ENCODE data around the gene CNGA3.
"Not testable (repeated sequence)": the region's sequence is repeated elsewhere in the genome, so short reads cannot be mapped to it uniquely, and the experiment has no call there.

The CNGA3 gene

GRCh38 chr2:98310010-98310409 lies 36.2 kb upstream of the CNGA3 start:
- H3K4me3 ChIP-seq (ENCODE audit: low read depth in 1 of 2, low read length in 2 of 2) = no peak overlapping the region
- H3K36me3 ChIP-seq (ENCODE audit: insufficient read depth, low read length) = no peaks in the 10 kb centered on the region
- H3K4me1 ChIP-seq (ENCODE audit: insufficient read depth, low read length) = no peaks in the 10 kb centered on the region
- no peaks in the 10 kb centered on the region for H3K27me3 ChIP-seq (ENCODE audit: control insufficient read depth in 1 of 2, insufficient read depth in 2 of 2, low read length in 2 of 2)
- H3K9ac ChIP-seq (ENCODE audit: low read length) = no peak overlapping the region
- no peak overlapping the region for H3K27ac ChIP-seq (ENCODE audit: low read depth, low read length)
- no peaks in the 10 kb centered on the region for H3K9me3 ChIP-seq (ENCODE audit: low read length)

- Histone ChIP-seq H3K9ac (ENCODE audit: low read length) (no peak overlapping the region), H3K9me3 (ENCODE audit: low read length) (no peaks in the 10 kb centered on the region)
These were observed 35.2 kb upstream of the CNGA3 start for GRCh38 chr2:98311090-98311489.

DNA sequence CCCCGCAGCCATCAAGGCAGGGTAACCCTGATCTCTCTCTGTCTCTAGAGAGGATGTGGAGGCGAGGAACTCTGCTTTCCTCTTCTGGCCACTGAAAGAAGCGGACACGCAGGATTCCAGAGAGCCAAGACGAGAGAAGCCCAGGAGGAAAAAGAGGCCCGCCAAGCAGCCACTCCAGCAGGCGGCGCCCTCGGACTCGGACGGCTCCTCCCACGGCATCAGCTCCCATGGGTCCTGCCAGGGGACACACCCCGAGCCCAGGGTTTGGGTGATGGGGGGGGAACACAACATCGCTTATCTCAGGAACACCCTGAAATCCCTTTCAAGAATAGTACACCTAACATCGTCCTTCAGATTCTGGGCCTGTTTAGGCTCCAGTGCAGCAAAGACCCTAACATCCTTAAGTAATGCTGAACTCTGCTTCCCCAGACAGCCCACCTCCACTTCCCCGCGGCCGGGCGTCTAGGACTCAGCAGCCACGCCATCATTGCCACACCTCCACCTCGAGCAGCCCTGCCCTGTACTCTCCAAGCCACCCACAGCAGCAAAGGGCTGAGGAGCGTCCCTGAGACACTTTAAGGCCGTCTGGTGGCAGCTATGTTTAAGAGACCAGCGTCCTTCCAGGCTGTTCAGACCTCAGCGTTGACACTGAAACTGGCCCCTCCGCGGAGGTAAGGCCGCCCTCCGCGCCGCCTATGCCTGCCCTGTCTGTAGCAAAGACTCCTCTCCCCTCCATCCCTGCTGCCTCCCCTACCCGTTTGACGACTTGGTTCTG lies 34.3 kb upstream of the CNGA3 start:
- Histone ChIP-seq H3K27ac (ENCODE audit: low read depth, low read length) (no peak overlapping the region), H3K27me3 (ENCODE audit: control insufficient read depth in 1 of 2, insufficient read depth in 2 of 2, low read length in 2 of 2) (no peaks in the 10 kb centered on the region), H3K4me1 (ENCODE audit: insufficient read depth, low read length) (no peaks in the 10 kb centered on the region), H3K36me3 (ENCODE audit: insufficient read depth, low read length) (no peaks in the 10 kb centered on the region), H3K9ac (ENCODE audit: low read length) (no peak overlapping the region), H3K9me3 (ENCODE audit: low read length) (no peaks in the 10 kb centered on the region), H3K4me3 (ENCODE audit: low read depth in 1 of 2, low read length in 2 of 2) (no peak overlapping the region)

More at GRCh38 chr2:98311090-98311489, 35.2 kb upstream of the CNGA3 start:
- Histone ChIP-seq H3K4me3 (ENCODE audit: low read depth in 1 of 2, low read length in 2 of 2) (no peak overlapping the region), H3K4me1 (ENCODE audit: insufficient read depth, low read length) (no peaks in the 10 kb centered on the region), H3K36me3 (ENCODE audit: insufficient read depth, low read length) (no peaks in the 10 kb centered on the region), H3K27ac (ENCODE audit: low read depth, low read length) (no peak overlapping the region), H3K27me3 (ENCODE audit: control insufficient read depth in 1 of 2, insufficient read depth in 2 of 2, low read length in 2 of 2) (no peaks in the 10 kb centered on the region)

- no peak overlapping the region for H3K4me3 ChIP-seq (ENCODE audit: low read depth in 1 of 2, low read length in 2 of 2)
- no peak overlapping the region for H3K27ac ChIP-seq (ENCODE audit: low read depth, low read length)
- H3K27me3 ChIP-seq (ENCODE audit: control insufficient read depth in 1 of 2, insufficient read depth in 2 of 2, low read length in 2 of 2) = no peaks in the 10 kb centered on the region
- H3K36me3 ChIP-seq (ENCODE audit: insufficient read depth, low read length) = no peaks in the 10 kb centered on the region
- H3K9me3 ChIP-seq (ENCODE audit: low read length) = no peaks in the 10 kb centered on the region
- no peaks in the 10 kb centered on the region for H3K4me1 ChIP-seq (ENCODE audit: insufficient read depth, low read length)
- H3K9ac ChIP-seq (ENCODE audit: low read length) = no peak overlapping the region
These were observed 32.6 kb upstream of the CNGA3 start for GRCh38 chr2:98313492-98314250.

- Histone ChIP-seq H3K27ac (ENCODE audit: low read depth, low read length) (no peak overlapping the region), H3K9me3 (ENCODE audit: low read length) (no peaks in the 10 kb centered on the region), H3K4me3 (ENCODE audit: low read depth in 1 of 2, low read length in 2 of 2) (no peak overlapping the region), H3K27me3 (ENCODE audit: control insufficient read depth in 1 of 2, insufficient read depth in 2 of 2, low read length in 2 of 2) (no peaks in the 10 kb centered on the region), H3K4me1 (ENCODE audit: insufficient read depth, low read length) (no peaks in the 10 kb centered on the region), H3K36me3 (ENCODE audit: insufficient read depth, low read length) (no peaks in the 10 kb centered on the region), H3K9ac (ENCODE audit: low read length) (no peak overlapping the region)
These were observed 32.0 kb upstream of the CNGA3 start for GRCh38 chr2:98314251-98314650.

GRCh38 chr2:98315957-98316356 lies 30.3 kb upstream of the CNGA3 start:
- Histone ChIP-seq H3K9me3 (ENCODE audit: low read length) (no peaks in the 10 kb centered on the region), H3K36me3 (ENCODE audit: insufficient read depth, low read length) (no peaks in the 10 kb centered on the region), H3K27me3 (ENCODE audit: control insufficient read depth in 1 of 2, insufficient read depth in 2 of 2, low read length in 2 of 2) (no peaks in the 10 kb centered on the region), H3K27ac (ENCODE audit: low read depth, low read length) (no peak overlapping the region), H3K4me3 (ENCODE audit: low read depth in 1 of 2, low read length in 2 of 2) (no peak overlapping the region), H3K9ac (ENCODE audit: low read length) (no peak overlapping the region), H3K4me1 (ENCODE audit: insufficient read depth, low read length) (no peaks in the 10 kb centered on the region)

- Histone ChIP-seq H3K9ac (ENCODE audit: low read length) (no peak overlapping the region), H3K4me1 (ENCODE audit: insufficient read depth, low read length) (no peaks in the 10 kb centered on the region), H3K27ac (ENCODE audit: low read depth, low read length) (no peak overlapping the region), H3K4me3 (ENCODE audit: low read depth in 1 of 2, low read length in 2 of 2) (no peak overlapping the region), H3K9me3 (ENCODE audit: low read length) (no peaks in the 10 kb centered on the region), H3K36me3 (ENCODE audit: insufficient read depth, low read length) (no peaks in the 10 kb centered on the region), H3K27me3 (ENCODE audit: control insufficient read depth in 1 of 2, insufficient read depth in 2 of 2, low read length in 2 of 2) (no peaks in the 10 kb centered on the region)
These were observed 29.0 kb upstream of the CNGA3 start for GRCh38 chr2:98317214-98317613.

DNA sequence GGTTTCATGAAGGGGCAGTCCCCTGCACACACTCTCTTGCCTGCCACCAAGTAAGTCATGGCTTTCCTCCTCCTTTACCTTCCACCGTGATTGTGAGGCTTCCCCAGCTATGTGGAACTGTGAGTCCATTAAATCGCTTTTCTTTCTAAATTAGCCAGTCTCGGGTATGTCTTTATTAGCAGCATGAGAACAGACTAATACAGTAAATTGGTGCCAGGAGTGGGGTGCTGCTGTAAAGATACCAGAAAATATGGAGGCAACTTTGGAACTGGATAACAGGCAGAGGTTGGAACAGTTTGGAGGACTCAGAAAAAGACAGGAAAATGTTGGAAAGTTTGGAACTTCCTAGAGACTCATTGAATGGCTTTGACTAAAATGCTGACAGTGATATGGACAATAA lies 26.1 kb upstream of the CNGA3 start:
- not testable (repeated sequence) for H3K36me3 ChIP-seq (ENCODE audit: insufficient read depth, low read length); H3K9me3 ChIP-seq (ENCODE audit: low read length); H3K4me3 ChIP-seq (ENCODE audit: low read depth in 1 of 2, low read length in 2 of 2); H3K27ac ChIP-seq (ENCODE audit: low read depth, low read length); H3K9ac ChIP-seq (ENCODE audit: low read length); H3K4me1 ChIP-seq (ENCODE audit: insufficient read depth, low read length); H3K27me3 ChIP-seq (ENCODE audit: control insufficient read depth in 1 of 2, insufficient read depth in 2 of 2, low read length in 2 of 2)

- no peak overlapping the region for H3K4me3 ChIP-seq (ENCODE audit: low read depth in 1 of 2, low read length in 2 of 2)
- no peaks in the 10 kb centered on the region for H3K36me3 ChIP-seq (ENCODE audit: insufficient read depth, low read length)
- no peaks in the 10 kb centered on the region for H3K4me1 ChIP-seq (ENCODE audit: insufficient read depth, low read length)
- no peak overlapping the region for H3K27ac ChIP-seq (ENCODE audit: low read depth, low read length)
- no peaks in the 10 kb centered on the region for H3K27me3 ChIP-seq (ENCODE audit: control insufficient read depth in 1 of 2, insufficient read depth in 2 of 2, low read length in 2 of 2)
- no peak overlapping the region for H3K9ac ChIP-seq (ENCODE audit: low read length)
- no peaks in the 10 kb centered on the region for H3K9me3 ChIP-seq (ENCODE audit: low read length)
These were observed 22.1 kb upstream of the CNGA3 start for GRCh38 chr2:98324181-98324580.

- no peaks in the 10 kb centered on the region for H3K36me3 ChIP-seq (ENCODE audit: insufficient read depth, low read length)
- no peak overlapping the region for H3K9ac ChIP-seq (ENCODE audit: low read length)
- H3K9me3 ChIP-seq (ENCODE audit: low read length) = no peaks in the 10 kb centered on the region
- no peak overlapping the region for H3K4me3 ChIP-seq (ENCODE audit: low read depth in 1 of 2, low read length in 2 of 2)
- no peaks in the 10 kb centered on the region for H3K4me1 ChIP-seq (ENCODE audit: insufficient read depth, low read length)
- no peaks in the 10 kb centered on the region for H3K27me3 ChIP-seq (ENCODE audit: control insufficient read depth in 1 of 2, insufficient read depth in 2 of 2, low read length in 2 of 2)
- H3K27ac ChIP-seq (ENCODE audit: low read depth, low read length) = no peak overlapping the region
These were observed 18.5 kb upstream of the CNGA3 start for GRCh38 chr2:98327776-98328175.

- H3K27me3 ChIP-seq (ENCODE audit: control insufficient read depth in 1 of 2, insufficient read depth in 2 of 2, low read length in 2 of 2) = no peaks in the 10 kb centered on the region
- no peak overlapping the region for H3K9ac ChIP-seq (ENCODE audit: low read length)
- H3K27ac ChIP-seq (ENCODE audit: low read depth, low read length) = no peak overlapping the region
- H3K4me3 ChIP-seq (ENCODE audit: low read depth in 1 of 2, low read length in 2 of 2) = no peak overlapping the region
- no peaks in the 10 kb centered on the region for H3K36me3 ChIP-seq (ENCODE audit: insufficient read depth, low read length)
- peaks cover 3% of the 10 kb centered on the region for H3K4me1 ChIP-seq (ENCODE audit: insufficient read depth, low read length)
- no peaks in the 10 kb centered on the region for H3K9me3 ChIP-seq (ENCODE audit: low read length)
These were observed 16.7 kb upstream of the CNGA3 start for GRCh38 chr2:98329549-98329948.

- Histone ChIP-seq H3K9ac (ENCODE audit: low read length) (no peak overlapping the region), H3K9me3 (ENCODE audit: low read length) (no peaks in the 10 kb centered on the region), H3K4me3 (ENCODE audit: low read depth in 1 of 2, low read length in 2 of 2) (no peak overlapping the region), H3K36me3 (ENCODE audit: insufficient read depth, low read length) (no peaks in the 10 kb centered on the region), H3K27ac (ENCODE audit: low read depth, low read length) (no peak overlapping the region), H3K27me3 (ENCODE audit: control insufficient read depth in 1 of 2, insufficient read depth in 2 of 2, low read length in 2 of 2) (no peaks in the 10 kb centered on the region), H3K4me1 (ENCODE audit: insufficient read depth, low read length) (peaks cover 7% of the 10 kb centered on the region)
These were observed 13.3 kb upstream of the CNGA3 start for GRCh38 chr2:98332989-98333388.
